Smooth muscle cell (in vitro differentiated cells): ENCODE measurements around the gene TUBB3. TPM values are rescaled to one million over a fixed set of nuclear protein-coding genes. Genes with fewer than 3 reads are reported as not detected.

Experiments used
- DNase-seq: peaks from one replicate; lab custom pipeline; 2025; ENCODE audit not compliant: unreplicated experiment; lab: John Stamatoyannopoulos, UW
- H2AFZ ChIP-seq: fragments of 200-600 bp; sonication (generic); 2 replicates; pipeline ENCODE4 v1.6.0; 2016; ENCODE audit warnings: antibody characterized with exemption, low read depth, mild to moderate bottlenecking
- H3F3A ChIP-seq: fragments of 200-600 bp; sonication (generic); 2 replicates; pipeline ENCODE4 v1.6.0; 2017; ENCODE audit warnings: antibody characterized with exemption, low read depth
- H3K27ac ChIP-seq: fragments of 200-600 bp; sonication (generic); 2 replicates; pipeline ENCODE4 v1.5.1; 2016; ENCODE audit warnings: low read depth, mild to moderate bottlenecking
- H3K27me3 ChIP-seq: fragments of 200-600 bp; sonication (generic); 2 replicates; pipeline ENCODE4 v1.6.1; 2016; ENCODE audit warnings: low read depth, mild to moderate bottlenecking
- H3K36me3 ChIP-seq: fragments of 200-600 bp; sonication (generic); 2 replicates; pipeline ENCODE4 v1.5.1; 2016; ENCODE audit warnings: low read depth
- H3K4me1 ChIP-seq: fragments of 200-600 bp; sonication (generic); 2 replicates; pipeline ENCODE4 v1.5.1; 2016; ENCODE audit warnings: low read depth
- H3K4me2 ChIP-seq: fragments of 200-600 bp; sonication (generic); 2 replicates; pipeline ENCODE4 v1.6.0; 2016; ENCODE audit warnings: mild to moderate bottlenecking
- H3K4me3 ChIP-seq: fragments of 200-600 bp; sonication (generic); 2 replicates; pipeline ENCODE4 v1.5.1; 2016; ENCODE audit warnings: mild to moderate bottlenecking
- H3K79me2 ChIP-seq: fragments of 200-600 bp; sonication (generic); 2 replicates; pipeline ENCODE4 v1.6.0; 2016; ENCODE audit warnings: low read depth, mild to moderate bottlenecking
- H3K9ac ChIP-seq: fragments of 200-600 bp; sonication (generic); 2 replicates; pipeline ENCODE4 v1.6.0; 2016; ENCODE audit warnings: low read depth
- H3K9me3 ChIP-seq: fragments of 200-600 bp; sonication (generic); replicated peaks from 2 replicates; pipeline ENCODE4 v1.5.1; 2016; ENCODE audit warnings: low read depth
- H4K20me1 ChIP-seq: fragments of 200-600 bp; sonication (generic); 2 replicates; pipeline ENCODE4 v1.6.0; 2016; ENCODE audit warnings: low read depth
- WGBS: methylation state at CpG from one replicate; pipeline ENCODE4 v1.1.7; 2016; ENCODE audit warnings: low lambda C conversion rate; 5-methylcytosine and 5-hydroxymethylcytosine counted together
- polyA plus RNA-seq: library from polyadenylated mRNA; unstranded; fragments of >200 nt; fragmentation: Nextera tagmentation; extraction: Ambion mirVana; gene quantifications from 2 replicates; pipeline ENCODE4 v1.2.1, GENCODE V29; 2016
- total RNA-seq: library from RNA; depleted of rRNA; stranded (reverse); fragments of >200 nt; gene quantifications from 2 replicates; pipeline ENCODE4 v1.2.3, GENCODE V29; 2014
- TF ChIP-seq, protein P1 (sequence below): fragments of 200-600 bp; sonication (generic); IDR thresholded peaks from 2 replicates; pipeline ENCODE4 v1.5.1; 2017; ENCODE audit warnings: borderline replicate concordance, mild to moderate bottlenecking, antibody characterized with exemption; ENCODE audit not compliant: insufficient read depth, poor library complexity, severe bottlenecking

Gene TUBB3
- total and polyA plus RNA-seq, 2 experiments from 2014 or later, result 198 to 234 TPM

DNA sequence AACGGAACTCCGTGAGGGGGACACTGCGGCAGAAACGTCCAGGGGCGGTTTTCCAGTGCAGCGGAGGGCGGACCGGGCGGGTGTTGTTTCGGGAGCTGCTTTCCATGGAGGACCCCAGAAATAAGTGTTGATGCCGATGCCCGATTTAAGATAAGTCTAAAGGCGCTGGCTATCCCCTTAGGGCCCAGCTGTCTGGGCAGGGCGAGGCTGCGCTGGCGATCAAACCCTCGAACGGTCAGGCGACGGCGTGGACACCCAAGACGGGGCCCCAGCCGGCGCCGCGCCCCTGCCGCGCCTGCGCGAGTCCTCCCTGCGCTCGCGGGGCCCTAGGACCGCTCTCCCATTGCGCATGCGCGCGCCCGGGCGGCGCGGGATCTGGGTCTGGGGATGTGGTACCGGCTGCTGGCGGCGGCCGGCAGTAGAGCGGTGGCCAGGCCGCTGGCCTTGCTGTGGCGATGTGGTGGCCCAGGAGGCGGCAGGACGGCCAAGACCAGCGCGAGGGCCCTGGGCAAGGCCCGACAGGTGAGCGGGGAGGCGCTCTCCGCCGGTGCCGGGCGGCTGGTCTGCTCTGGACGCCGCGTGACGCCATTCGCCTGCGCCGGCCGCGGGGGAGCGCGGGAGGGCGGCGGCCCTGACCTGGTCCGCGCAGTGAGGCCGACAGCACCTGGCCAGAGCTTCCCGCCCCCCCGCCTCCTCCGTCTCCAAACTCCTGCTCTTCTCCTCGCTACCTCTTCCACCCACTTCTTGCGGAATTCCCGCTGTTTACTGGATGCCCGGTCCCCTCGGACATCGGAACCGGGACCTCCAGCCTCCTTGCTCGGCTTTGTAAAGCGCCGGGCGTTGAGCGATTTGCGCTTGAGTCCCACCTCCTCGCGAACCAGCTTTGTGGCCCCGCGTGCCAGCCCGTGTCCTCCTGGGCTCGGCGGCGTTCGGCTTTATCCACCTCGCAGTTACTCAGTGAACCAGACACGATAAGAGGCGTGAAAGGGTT lies 49.4 kb downstream of the TUBB3 start:
- Histone ChIP-seq H2AFZ (peak overlapping the region; percentile 90), H3K27ac (peak overlapping the region; percentile 80), H3K9ac (peak overlapping the region; percentile 89), H3K4me1 (peaks cover 15% of the 10 kb centered on the region), H3K36me3 (no peaks in the 10 kb centered on the region), H3K4me3 (peak overlapping the region; percentile 91), H3K9me3 (no peaks in the 10 kb centered on the region), H3K4me2 (peak overlapping the region; percentile 90), H3K79me2 (peaks cover 52% of the 10 kb centered on the region), H4K20me1 (no peaks in the 10 kb centered on the region), H3K27me3 (no peaks in the 10 kb centered on the region), H3F3A (peaks cover 19% of the 10 kb centered on the region)
- TF ChIP-seq, protein P1, sequence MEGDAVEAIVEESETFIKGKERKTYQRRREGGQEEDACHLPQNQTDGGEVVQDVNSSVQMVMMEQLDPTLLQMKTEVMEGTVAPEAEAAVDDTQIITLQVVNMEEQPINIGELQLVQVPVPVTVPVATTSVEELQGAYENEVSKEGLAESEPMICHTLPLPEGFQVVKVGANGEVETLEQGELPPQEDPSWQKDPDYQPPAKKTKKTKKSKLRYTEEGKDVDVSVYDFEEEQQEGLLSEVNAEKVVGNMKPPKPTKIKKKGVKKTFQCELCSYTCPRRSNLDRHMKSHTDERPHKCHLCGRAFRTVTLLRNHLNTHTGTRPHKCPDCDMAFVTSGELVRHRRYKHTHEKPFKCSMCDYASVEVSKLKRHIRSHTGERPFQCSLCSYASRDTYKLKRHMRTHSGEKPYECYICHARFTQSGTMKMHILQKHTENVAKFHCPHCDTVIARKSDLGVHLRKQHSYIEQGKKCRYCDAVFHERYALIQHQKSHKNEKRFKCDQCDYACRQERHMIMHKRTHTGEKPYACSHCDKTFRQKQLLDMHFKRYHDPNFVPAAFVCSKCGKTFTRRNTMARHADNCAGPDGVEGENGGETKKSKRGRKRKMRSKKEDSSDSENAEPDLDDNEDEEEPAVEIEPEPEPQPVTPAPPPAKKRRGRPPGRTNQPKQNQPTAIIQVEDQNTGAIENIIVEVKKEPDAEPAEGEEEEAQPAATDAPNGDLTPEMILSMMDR, result no peak
- WGBS, result 2% methylated on average over 94 of the region's 104 CpGs
- DNase-seq, result peak; percentile 78

GRCh38 chr16:89973235-89973634 lies 50.1 kb downstream of the TUBB3 start:
- TF ChIP-seq, protein P1, result no peak
- peaks cover 15% of the 10 kb centered on the region for H3K4me1 ChIP-seq
- peak overlapping the region; percentile 90 for H3K4me2 ChIP-seq
- H3F3A ChIP-seq, result peaks cover 19% of the 10 kb centered on the region
- DNase-seq, result no peak
- peak overlapping the region; percentile 90 for H2AFZ ChIP-seq
- H3K79me2 ChIP-seq, result peaks cover 57% of the 10 kb centered on the region
- H3K9ac ChIP-seq, result peak overlapping the region; percentile 89
- peak overlapping the region; percentile 91 for H3K4me3 ChIP-seq
- no peaks in the 10 kb centered on the region for H3K27me3 ChIP-seq
- no peaks in the 10 kb centered on the region for H4K20me1 ChIP-seq
- peak overlapping the region; percentile 80 for H3K27ac ChIP-seq
- 29% methylated on average over 14 of the region's 14 CpGs for WGBS
- no peaks in the 10 kb centered on the region for H3K9me3 ChIP-seq
- H3K36me3 ChIP-seq, result no peaks in the 10 kb centered on the region

DNA sequence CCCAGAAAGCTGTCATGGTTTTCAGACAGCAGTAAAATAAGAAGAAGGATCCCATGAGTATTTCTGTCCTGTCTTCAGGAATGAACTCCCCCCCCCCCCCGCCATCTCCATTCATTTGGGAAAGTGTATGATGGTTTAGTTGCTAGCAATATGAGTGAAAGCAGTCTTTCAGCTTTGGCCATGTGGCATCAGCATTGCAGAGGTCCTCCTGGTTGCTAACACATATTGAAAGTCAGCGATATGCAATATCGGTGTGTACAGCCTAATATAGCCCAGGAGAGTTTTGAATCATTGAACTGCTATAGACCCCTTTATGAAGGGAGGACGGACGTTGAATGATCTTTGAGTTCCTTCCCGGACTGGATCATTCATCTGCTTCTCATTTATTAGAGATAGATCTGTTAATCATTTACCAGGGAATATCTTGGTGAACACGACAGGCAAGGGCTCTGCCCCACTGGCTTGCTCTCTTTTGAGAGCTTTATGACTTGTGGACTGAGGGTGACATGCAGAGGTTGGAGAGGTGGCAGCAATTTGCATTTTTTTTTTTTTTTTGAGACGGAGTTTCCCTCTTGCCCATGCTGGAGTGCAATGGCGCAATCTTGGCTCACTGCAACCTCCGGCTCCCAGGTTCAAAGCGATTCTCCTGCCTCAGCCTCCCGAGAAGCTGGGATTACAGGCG lies 50.7 kb downstream of the TUBB3 start:
- Histone ChIP-seq H3K79me2 (peaks cover 57% of the 10 kb centered on the region), H3K9ac (no peak overlapping the region), H3K4me3 (peak overlapping the region; percentile 91), H2AFZ (no peak overlapping the region), H3K4me2 (peak overlapping the region; percentile 90), H3K36me3 (no peaks in the 10 kb centered on the region), H4K20me1 (no peaks in the 10 kb centered on the region), H3F3A (peaks cover 14% of the 10 kb centered on the region), H3K27ac (no peak overlapping the region), H3K9me3 (no peaks in the 10 kb centered on the region), H3K27me3 (no peaks in the 10 kb centered on the region), H3K4me1 (peaks cover 15% of the 10 kb centered on the region)
- TF ChIP-seq, protein P1, result no peak
- WGBS, result 96% methylated on average over 13 of the region's 13 CpGs
- DNase-seq, result no peak
